Epithelial cell of proximal tubule (primary cell): ENCODE measurements around the gene GLP2R. TPM values are rescaled to one million over a fixed set of nuclear protein-coding genes. Genes with fewer than 3 reads are reported as not detected.

Experiments used
- DNase-seq: peaks from one replicate; pipeline ENCODE4 v3.0.0-alpha.2; 2011; ENCODE audit warnings: low read depth
- H3K4me3 ChIP-seq: 2 replicates; pipeline ENCODE4 v1.5.1; 2011; ENCODE audit warnings: low read depth, mild to moderate bottlenecking, low read length
- CTCF ChIP-seq: conservative IDR thresholded peaks from 2 replicates; pipeline ENCODE4 v1.5.1; 2012; ENCODE audit warnings: low read depth, mild to moderate bottlenecking, low read length
- total RNA-seq: library from RNA; depleted of rRNA; stranded (reverse); fragments of >200 nt; gene quantifications from 2 replicates; pipeline ENCODE4 v1.2.3, GENCODE V29; 2015

Gene GLP2R
- total RNA-seq, 1 donor from 2014 or later = 0.23 TPM

- TF ChIP-seq CTCF = no peak
- no peak for DNase-seq
Observed at GRCh38 chr17:9934331-9934730, 108.6 kb downstream of the GLP2R start.

GRCh38 chr17:9935408-9935807, 109.7 kb downstream of the GLP2R start:
- no peak for DNase-seq
- no peak for TF ChIP-seq CTCF
- no peak overlapping the region for H3K4me3 ChIP-seq

More at GRCh38 chr17:9934331-9934730, 108.6 kb downstream of the GLP2R start:
- no peak overlapping the region for H3K4me3 ChIP-seq

GRCh38 chr17:9936095-9936494, 110.4 kb downstream of the GLP2R start:
- H3K4me3 ChIP-seq = no peak overlapping the region
- DNase-seq = no peak
- TF ChIP-seq CTCF = no peak

GRCh38 chr17:9937241-9937761, 111.6 kb downstream of the GLP2R start:
- DNase-seq = no peak
- H3K4me3 ChIP-seq = no peak overlapping the region
- TF ChIP-seq CTCF = no peak

- H3K4me3 ChIP-seq = no peak overlapping the region
- DNase-seq = no peak
- no peak for TF ChIP-seq CTCF
Observed at GRCh38 chr17:9937901-9938300, 112.2 kb downstream of the GLP2R start.

- TF ChIP-seq CTCF = no peak
- no peak for DNase-seq
- H3K4me3 ChIP-seq = no peak overlapping the region
Observed at GRCh38 chr17:9938764-9939163, 113.0 kb downstream of the GLP2R start.

- no peak for DNase-seq
- no peak for TF ChIP-seq CTCF
- no peak overlapping the region for H3K4me3 ChIP-seq
Observed at GRCh38 chr17:9940841-9941240, 115.1 kb downstream of the GLP2R start.
